AG09309 (cell line): ENCODE data around the gene SMIM9.
"Not testable (repeated sequence)": the region's sequence is repeated elsewhere in the genome, so short reads cannot be mapped to it uniquely, and the experiment has no call there.

Source experiments
- DNase-seq: peaks from one replicate; pipeline ENCODE4 v3.0.0-alpha.2; 2010; ENCODE audit warnings: low read depth
- H3K4me3 ChIP-seq: 2 replicates; pipeline ENCODE4 v1.5.1; 2011; ENCODE audit warnings: mild to moderate bottlenecking, low read depth, low read length, moderate library complexity; ENCODE audit not compliant: control insufficient read depth
- TF ChIP-seq, protein P1 (sequence below): IDR thresholded peaks from 2 replicates; pipeline ENCODE4 v1.5.1; 2011; ENCODE audit warnings: mild to moderate bottlenecking, low read depth, low read length, inconsistent platforms; ENCODE audit not compliant: insufficient read depth, control insufficient read depth; ENCODE audit errors: missing control alignments

Gene SMIM9

GRCh38 chrX:154833746-154834274 is 652 bp downstream of the SMIM9 start:
- TF ChIP-seq, protein P1, sequence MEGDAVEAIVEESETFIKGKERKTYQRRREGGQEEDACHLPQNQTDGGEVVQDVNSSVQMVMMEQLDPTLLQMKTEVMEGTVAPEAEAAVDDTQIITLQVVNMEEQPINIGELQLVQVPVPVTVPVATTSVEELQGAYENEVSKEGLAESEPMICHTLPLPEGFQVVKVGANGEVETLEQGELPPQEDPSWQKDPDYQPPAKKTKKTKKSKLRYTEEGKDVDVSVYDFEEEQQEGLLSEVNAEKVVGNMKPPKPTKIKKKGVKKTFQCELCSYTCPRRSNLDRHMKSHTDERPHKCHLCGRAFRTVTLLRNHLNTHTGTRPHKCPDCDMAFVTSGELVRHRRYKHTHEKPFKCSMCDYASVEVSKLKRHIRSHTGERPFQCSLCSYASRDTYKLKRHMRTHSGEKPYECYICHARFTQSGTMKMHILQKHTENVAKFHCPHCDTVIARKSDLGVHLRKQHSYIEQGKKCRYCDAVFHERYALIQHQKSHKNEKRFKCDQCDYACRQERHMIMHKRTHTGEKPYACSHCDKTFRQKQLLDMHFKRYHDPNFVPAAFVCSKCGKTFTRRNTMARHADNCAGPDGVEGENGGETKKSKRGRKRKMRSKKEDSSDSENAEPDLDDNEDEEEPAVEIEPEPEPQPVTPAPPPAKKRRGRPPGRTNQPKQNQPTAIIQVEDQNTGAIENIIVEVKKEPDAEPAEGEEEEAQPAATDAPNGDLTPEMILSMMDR, result no peak
- H3K4me3 ChIP-seq, result no peak overlapping the region
- no peak for DNase-seq

GRCh38 chrX:154829926-154830442 is 4.5 kb downstream of the SMIM9 start:
- TF ChIP-seq, protein P1, result no peak
- no peak overlapping the region for H3K4me3 ChIP-seq
- DNase-seq, result no peak

- TF ChIP-seq, protein P1, result no peak
- H3K4me3 ChIP-seq, result no peak overlapping the region
- no peak for DNase-seq
These were observed 5.3 kb downstream of the SMIM9 start for GRCh38 chrX:154829134-154829533.

GRCh38 chrX:154828016-154828408 is 6.5 kb downstream of the SMIM9 start:
- no peak for DNase-seq
- H3K4me3 ChIP-seq, result no peak overlapping the region
- TF ChIP-seq, protein P1, result no peak

DNA sequence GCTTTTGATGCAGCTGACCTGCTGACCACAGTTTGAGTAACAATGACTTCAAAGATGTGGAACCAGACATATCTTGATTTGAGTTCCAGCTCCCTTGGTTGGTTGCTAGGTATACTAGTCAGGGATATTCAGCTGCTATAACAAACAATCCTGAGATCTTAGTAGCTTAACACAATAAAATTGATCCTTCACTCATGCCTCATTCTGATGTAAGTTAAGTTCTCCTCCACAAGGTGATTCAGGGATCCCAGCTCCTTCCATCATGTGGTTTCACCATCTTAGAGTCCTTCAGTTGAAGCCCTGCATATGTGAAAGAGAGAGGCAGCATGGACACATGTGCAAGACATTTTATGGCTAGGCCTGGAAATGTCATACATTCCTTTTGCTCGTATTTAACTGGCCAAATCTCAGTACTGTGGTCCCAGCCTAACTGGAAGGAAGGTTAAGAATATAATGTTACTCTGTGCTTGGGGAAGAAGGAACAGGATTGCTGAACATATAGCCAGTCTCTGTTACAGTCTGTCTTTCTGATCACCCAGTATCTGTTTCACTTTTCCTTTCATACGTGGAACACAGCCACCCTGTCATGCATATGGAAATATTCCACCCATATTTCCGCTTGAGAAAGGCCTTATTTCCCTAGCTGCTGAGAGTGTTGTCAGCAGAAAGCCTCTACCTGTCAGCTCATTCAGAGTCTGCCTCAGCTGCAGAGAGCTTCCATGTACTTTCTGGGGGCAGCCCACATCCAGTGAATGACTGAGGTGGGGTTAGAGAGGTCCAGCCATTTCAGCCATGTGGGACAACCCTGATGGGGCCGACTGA is 7.1 kb downstream of the SMIM9 start:
- no peak overlapping the region for H3K4me3 ChIP-seq
- TF ChIP-seq, protein P1, result no peak
- DNase-seq, result no peak

GRCh38 chrX:154825586-154825985 is 8.9 kb downstream of the SMIM9 start:
- not testable (repeated sequence) for H3K4me3 ChIP-seq, DNase-seq

DNA sequence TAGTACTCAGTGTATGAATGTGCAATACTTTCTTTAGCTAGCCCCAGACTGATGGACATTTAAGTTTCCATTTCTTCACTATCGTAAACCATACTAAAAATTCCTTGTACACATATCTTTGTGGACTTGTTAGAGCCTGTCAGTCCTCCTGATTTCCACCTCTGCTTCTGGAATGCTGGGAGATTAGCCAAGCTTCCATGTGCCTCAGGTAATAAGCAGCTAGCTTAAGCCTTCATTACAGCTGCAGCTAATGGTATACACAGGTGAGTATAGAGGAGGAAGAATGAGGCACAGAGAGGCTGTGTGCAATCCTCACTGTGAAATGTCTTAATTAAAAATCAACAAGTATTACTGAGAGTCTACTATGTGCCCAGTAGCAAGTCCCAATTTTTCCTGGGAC is 9.8 kb downstream of the SMIM9 start:
- TF ChIP-seq, protein P1, result no peak

More for the DNA sequence above, 9.8 kb downstream of the SMIM9 start:
- no peak for DNase-seq
- H3K4me3 ChIP-seq, result no peak overlapping the region
